ENCODE data around the gene ANXA6.

The ANXA6 gene

DNA sequence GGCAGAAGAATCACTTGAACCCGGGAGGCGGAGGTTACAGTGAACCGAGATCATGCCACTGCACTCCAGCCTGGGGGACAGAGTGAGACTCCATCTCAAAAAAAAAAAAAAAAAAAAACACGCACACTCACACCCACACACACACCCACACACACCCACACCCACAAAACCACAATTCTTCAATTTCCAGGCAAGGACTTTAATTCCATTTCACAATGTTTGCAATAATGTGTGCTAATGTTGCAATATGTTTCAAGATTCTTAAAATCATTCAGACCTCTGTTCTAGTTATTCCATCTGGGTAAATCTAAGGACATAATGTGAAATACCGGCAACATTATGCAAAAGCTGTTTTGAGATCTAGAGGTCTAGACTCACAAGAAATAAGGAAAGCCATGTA, 38.0 kb upstream of the ANXA6 start (continued):
- TF ChIP-seq EGR2 (tag by site-specific recombination; IDR thresholded peaks at IDR 0.05; ENCODE audit: low read depth) (peak; percentile 93), PRDM1 (tag by site-specific recombination; IDR thresholded peaks at IDR 0.05) (no peak), MZF1 (tag by site-specific recombination; IDR thresholded peaks at IDR 0.05; ENCODE audit: borderline replicate concordance) (no peak), ZNF404 (tag by site-specific recombination; IDR thresholded peaks at IDR 0.05) (no peak), ZNF184 (tag by site-specific recombination; IDR thresholded peaks at IDR 0.05) (no peak)

DNA sequence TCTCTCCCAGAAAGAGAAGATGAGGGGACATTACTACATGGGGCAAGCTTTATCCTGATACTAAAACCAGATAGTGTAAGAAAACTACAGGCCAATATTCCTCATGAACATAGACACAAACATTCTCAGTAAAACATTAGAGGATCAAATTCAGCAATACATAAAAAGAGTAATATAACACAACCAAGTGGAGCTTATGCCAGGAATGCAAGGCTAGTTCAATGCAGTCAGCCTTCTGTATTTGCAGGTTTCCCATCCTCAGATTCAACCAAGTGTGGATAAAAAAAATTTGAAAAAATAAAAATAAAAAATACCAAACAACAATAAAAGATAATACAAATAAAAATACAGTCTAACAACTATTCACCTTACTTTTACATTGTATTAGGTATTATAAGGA, 35.0 kb upstream of the ANXA6 start:
- Histone ChIP-seq H3K36me3 (ENCODE audit: control insufficient read depth in 2 of 2, insufficient read depth in 1 of 2, low read length in 2 of 2) (peaks cover 0 to 6% of the 10 kb centered on the region in 2 experiments; a peak in 1 of 3 replicates), H3K27ac (ENCODE audit: extremely low read depth, low read depth, low read length) (no peak overlapping the region), H3K9me3 (ENCODE audit: control insufficient read depth, insufficient read depth, low read depth, low read length) (no peaks in the 10 kb centered on the region), H3K4me3 (ENCODE audit: low read depth, low read length) (no peak overlapping the region), H3K4me1 (ENCODE audit: control insufficient read depth, insufficient read depth, low read length) (no peaks in the 10 kb centered on the region)
- ChIA-PET POLR2A (no interaction called here), CTCF (no interaction called here)
- TF ChIP-seq ZNF830 (tag by site-specific recombination; IDR thresholded peaks at IDR 0.05; ENCODE audit: low read depth), result no peak
- TF ChIP-seq YY2 (tag by site-specific recombination; IDR thresholded peaks at IDR 0.05), result no peak
- TF ChIP-seq ZNF701 (tag by site-specific recombination; IDR thresholded peaks at IDR 0.05), result no peak
- TF ChIP-seq KLF10 (tag by site-specific recombination; IDR thresholded peaks at IDR 0.05), result no peak
- no peak for TF ChIP-seq SP3 (tag by site-specific recombination; IDR thresholded peaks at IDR 0.05)
- TF ChIP-seq, protein P1, sequence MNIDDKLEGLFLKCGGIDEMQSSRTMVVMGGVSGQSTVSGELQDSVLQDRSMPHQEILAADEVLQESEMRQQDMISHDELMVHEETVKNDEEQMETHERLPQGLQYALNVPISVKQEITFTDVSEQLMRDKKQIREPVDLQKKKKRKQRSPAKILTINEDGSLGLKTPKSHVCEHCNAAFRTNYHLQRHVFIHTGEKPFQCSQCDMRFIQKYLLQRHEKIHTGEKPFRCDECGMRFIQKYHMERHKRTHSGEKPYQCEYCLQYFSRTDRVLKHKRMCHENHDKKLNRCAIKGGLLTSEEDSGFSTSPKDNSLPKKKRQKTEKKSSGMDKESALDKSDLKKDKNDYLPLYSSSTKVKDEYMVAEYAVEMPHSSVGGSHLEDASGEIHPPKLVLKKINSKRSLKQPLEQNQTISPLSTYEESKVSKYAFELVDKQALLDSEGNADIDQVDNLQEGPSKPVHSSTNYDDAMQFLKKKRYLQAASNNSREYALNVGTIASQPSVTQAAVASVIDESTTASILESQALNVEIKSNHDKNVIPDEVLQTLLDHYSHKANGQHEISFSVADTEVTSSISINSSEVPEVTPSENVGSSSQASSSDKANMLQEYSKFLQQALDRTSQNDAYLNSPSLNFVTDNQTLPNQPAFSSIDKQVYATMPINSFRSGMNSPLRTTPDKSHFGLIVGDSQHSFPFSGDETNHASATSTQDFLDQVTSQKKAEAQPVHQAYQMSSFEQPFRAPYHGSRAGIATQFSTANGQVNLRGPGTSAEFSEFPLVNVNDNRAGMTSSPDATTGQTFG (tag by site-specific recombination; IDR thresholded peaks at IDR 0.05; ENCODE audit: borderline replicate concordance), result no peak
- no peak for TF ChIP-seq GLIS1 (tag by site-specific recombination; IDR thresholded peaks at IDR 0.05)
- no peak for TF ChIP-seq ZNF37A (tag by site-specific recombination; IDR thresholded peaks at IDR 0.05)
- TF ChIP-seq ZNF155 (tag by site-specific recombination; IDR thresholded peaks at IDR 0.05), result no peak
- TF ChIP-seq, protein P2, sequence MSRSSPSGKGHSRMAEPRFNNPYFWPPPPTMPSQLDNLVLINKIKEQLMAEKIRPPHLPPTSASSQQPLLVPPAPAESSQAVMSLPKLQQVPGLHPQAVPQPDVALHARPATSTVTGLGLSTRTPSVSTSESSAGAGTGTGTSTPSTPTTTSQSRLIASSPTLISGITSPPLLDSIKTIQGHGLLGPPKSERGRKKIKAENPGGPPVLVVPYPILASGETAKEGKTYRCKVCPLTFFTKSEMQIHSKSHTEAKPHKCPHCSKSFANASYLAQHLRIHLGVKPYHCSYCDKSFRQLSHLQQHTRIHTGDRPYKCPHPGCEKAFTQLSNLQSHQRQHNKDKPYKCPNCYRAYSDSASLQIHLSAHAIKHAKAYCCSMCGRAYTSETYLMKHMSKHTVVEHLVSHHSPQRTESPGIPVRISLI (tag by site-specific recombination; IDR thresholded peaks at IDR 0.05), result no peak
- TF ChIP-seq HOXC10 (CRISPR knock-in tag; IDR thresholded peaks at IDR 0.05), result no peak
- TF ChIP-seq, protein P3, sequence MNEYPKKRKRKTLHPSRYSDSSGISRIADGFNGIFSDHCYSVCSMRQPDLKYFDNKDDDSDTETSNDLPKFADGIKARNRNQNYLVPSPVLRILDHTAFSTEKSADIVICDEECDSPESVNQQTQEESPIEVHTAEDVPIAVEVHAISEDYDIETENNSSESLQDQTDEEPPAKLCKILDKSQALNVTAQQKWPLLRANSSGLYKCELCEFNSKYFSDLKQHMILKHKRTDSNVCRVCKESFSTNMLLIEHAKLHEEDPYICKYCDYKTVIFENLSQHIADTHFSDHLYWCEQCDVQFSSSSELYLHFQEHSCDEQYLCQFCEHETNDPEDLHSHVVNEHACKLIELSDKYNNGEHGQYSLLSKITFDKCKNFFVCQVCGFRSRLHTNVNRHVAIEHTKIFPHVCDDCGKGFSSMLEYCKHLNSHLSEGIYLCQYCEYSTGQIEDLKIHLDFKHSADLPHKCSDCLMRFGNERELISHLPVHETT (tag by site-specific recombination; IDR thresholded peaks at IDR 0.05), result no peak
- TF ChIP-seq TRIM28 (IDR thresholded peaks at IDR 0.05; ENCODE audit: borderline replicate concordance, low read length), result no peak
- TF ChIP-seq ZBTB48 (tag by site-specific recombination; IDR thresholded peaks at IDR 0.05), result no peak
- TF ChIP-seq, protein P4, sequence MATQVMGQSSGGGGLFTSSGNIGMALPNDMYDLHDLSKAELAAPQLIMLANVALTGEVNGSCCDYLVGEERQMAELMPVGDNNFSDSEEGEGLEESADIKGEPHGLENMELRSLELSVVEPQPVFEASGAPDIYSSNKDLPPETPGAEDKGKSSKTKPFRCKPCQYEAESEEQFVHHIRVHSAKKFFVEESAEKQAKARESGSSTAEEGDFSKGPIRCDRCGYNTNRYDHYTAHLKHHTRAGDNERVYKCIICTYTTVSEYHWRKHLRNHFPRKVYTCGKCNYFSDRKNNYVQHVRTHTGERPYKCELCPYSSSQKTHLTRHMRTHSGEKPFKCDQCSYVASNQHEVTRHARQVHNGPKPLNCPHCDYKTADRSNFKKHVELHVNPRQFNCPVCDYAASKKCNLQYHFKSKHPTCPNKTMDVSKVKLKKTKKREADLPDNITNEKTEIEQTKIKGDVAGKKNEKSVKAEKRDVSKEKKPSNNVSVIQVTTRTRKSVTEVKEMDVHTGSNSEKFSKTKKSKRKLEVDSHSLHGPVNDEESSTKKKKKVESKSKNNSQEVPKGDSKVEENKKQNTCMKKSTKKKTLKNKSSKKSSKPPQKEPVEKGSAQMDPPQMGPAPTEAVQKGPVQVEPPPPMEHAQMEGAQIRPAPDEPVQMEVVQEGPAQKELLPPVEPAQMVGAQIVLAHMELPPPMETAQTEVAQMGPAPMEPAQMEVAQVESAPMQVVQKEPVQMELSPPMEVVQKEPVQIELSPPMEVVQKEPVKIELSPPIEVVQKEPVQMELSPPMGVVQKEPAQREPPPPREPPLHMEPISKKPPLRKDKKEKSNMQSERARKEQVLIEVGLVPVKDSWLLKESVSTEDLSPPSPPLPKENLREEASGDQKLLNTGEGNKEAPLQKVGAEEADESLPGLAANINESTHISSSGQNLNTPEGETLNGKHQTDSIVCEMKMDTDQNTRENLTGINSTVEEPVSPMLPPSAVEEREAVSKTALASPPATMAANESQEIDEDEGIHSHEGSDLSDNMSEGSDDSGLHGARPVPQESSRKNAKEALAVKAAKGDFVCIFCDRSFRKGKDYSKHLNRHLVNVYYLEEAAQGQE (tag by site-specific recombination; IDR thresholded peaks at IDR 0.05), result no peak
- TF ChIP-seq ZNF843 (tag by site-specific recombination; IDR thresholded peaks at IDR 0.05), result no peak
- no peak for TF ChIP-seq ZNF785 (tag by site-specific recombination; IDR thresholded peaks at IDR 0.05)
- TF ChIP-seq ZNF561 (tag by site-specific recombination; IDR thresholded peaks at IDR 0.05; ENCODE audit: borderline replicate concordance), result no peak
- no peak for TF ChIP-seq ZEB2 (tag by site-specific recombination; IDR thresholded peaks at IDR 0.05)

All from HEK293 (cell line).